GM18867 (cell line): ENCODE measurements around the gene GPA33.
"Not testable (repeated sequence)": the region's sequence is repeated elsewhere in the genome, so short reads cannot be mapped to it uniquely, and the experiment has no call there.

Experiments used
- ATAC-seq: cut with Tn5 transposase; IDR thresholded peaks from one replicate; pipeline ENCODE4 v1.9.1; 2021; ENCODE audit warnings: mild to moderate bottlenecking, moderate library complexity; ENCODE audit not compliant: unreplicated experiment

GPA33 gene

DNA sequence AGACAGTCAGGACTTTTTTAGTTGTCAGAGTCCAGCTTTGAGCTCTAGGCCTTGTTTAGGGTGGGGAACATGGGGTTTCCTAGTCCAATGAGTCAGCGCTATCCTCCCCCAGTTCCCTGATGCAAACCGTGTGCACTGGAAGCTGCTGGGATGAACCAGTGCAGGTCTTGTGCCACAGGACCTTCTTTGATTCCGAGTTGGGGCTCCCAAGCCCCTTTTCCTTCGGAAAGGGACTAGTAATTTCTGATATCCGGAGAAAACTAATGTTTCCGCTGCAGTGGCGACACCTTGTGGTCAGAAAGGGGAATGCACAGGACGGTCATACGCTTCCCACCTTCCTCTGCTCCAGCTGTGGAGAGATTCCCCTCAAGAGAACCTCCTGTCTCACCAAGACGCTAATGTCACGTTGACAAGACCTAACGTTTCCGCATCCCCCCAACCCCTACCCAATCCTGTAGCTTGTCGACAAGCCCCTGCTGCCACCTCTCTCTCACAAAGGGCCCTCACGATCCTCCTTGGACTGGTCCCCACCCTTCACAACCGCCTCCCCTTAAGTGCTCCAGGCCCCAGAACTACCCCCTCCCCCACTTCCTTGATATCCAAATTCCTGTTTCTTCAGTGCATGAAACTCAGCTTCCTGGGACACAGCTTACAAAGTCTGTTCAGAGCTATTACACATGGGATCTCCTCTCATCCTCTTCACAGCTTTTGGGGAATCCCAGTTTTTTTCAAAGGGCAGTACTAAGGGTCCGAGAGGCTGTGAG is 30.9 kb downstream of the GPA33 start:
- no peak for ATAC-seq

GRCh38 chr1:167057241-167057688 is 32.9 kb downstream of the GPA33 start:
- ATAC-seq = peak; percentile 76

DNA sequence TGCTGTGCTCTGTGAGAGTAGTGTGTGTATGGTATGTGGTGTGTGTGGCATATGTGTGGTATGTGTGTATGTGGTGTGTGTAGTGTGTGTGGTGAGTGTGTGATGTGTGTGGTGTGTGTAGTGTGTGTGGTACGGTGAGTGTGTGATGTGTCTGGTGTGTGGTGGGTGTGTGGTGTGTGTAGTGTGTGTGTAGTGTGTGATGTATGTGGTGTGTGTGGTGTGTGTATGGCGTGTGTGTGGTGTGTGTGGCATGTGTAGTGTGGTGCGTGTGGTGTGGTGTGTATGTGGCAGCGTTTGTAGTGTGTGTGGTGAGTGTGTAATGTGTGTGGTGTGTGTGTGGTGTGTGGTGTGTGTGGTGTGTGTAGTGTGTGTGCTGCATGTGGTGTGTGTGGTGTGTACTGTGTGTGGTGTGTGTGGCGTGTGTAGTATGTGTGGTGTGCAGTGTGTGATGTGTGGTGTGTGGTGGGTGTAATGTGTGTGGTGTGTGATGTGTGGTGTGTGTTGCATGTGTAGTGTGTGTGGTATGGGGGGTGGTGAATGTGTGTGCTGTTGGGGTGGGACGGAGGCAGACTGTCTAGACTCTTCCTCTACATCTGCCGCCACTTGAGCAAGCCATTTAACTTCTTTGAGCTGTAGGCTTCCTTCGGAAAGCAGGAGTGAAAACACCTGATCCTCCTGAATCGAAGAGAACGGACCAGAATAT is 33.5 kb downstream of the GPA33 start:
- ATAC-seq = peak; percentile 22

DNA sequence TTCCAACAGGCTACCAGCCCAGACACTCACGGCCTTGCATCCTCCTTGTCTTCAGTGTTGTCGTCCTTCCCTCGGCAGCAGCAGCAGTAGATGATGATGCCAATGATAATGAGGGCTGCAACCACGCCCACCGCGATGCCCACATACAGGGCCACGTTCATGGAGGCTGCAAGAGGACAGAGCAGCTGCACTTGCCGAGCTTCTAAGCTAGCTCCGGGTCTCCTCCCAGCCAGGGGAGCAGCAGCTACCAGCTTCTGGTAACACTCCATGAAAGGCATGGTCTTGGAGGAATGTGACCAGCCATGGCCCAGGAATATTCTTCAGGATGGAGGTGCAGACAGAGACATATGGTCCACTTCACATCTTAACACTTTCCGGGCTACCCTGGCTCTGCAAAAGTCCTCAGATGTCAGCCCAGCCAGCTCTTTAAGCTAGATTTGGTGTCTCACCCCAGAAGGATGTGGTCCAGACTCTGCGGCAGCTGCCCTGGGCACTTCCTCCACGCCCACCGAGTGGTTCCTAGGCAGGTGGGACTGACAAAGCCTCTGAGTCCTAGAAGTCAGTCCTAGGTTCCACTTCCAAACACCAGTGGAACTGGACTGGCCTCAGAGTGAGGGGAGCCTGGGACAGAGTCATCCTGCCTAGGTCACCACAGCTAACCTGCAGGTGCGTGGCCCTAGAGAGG is 35.1 kb downstream of the GPA33 start:
- no peak for ATAC-seq

DNA sequence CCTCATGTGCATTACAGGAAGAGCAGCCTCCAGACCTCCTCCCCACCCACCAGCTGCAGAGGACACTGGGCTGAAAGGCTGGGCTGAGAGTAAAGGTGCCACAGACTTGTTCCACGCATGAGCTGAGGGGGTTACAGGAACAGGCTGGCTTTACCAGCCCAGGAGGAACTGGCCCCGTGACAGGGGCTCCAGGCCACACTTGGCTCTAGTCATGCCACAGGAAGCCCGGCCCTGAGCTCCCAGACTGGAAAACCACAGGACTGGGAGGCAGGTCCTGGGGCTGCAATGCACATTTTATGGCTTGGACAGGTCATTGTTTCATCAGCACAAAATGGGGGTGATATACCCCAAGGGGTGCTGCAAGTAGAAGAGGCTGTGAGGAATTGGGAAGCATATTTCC is 35.6 kb downstream of the GPA33 start:
- ATAC-seq = no peak

DNA sequence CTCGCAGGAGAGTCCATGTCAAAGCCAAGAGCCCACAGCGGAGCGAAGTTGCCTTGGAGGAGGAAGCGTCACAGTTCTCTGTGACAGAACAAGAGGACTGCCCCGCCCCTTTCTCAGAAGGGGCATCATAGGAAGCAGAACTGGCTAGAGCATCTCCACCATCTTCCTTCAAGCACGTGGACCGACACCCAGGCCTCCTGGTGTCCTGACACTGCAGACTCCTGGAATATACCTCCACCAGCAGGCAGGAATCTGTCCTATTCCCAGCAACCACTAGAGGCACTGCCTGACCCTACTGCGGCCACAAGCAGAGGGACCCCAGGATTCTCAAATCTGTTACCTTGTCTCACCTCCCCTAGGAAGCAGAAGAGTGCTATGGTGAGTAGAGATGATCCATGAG is 37.8 kb downstream of the GPA33 start:
- ATAC-seq = no peak

- ATAC-seq = no peak
Observed at GRCh38 chr1:167051907-167052306, 38.3 kb downstream of the GPA33 start.

DNA sequence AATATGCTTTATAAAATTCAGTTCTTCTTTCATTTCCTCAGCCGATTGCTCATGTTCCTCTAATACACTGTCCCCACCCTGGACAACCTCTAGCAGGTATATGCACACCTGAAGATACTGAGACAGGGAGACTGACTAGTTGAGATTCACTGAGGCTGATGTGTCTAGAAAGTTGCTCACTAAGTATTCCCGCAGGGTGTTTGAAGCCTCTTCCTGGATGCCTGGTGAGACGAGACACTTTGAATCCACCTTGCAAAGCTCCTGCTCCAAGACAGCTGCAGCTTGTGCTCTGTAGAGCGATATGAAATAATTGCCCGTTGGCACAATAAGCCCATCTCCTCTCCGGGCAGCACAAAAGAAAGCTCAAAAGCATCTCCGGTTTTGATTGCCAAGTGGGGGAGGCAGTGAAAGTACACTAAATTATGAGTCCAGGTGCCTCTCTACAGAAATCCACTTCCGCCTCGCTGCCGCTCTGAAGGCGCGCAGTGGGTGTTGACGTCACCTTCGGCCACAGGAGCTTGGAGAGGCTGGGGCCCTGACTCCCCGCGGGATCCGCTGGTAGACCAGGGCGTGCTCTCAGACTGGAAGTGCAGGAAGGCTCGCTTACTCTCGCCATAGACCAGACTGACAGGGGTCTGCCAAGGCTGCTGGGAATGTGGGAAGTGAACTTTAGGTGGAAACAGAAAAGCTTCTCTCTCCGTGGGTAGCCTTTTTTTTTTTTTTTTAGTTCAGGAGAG is 46.3 kb downstream of the GPA33 start:
- peak; percentile 100 for ATAC-seq

DNA sequence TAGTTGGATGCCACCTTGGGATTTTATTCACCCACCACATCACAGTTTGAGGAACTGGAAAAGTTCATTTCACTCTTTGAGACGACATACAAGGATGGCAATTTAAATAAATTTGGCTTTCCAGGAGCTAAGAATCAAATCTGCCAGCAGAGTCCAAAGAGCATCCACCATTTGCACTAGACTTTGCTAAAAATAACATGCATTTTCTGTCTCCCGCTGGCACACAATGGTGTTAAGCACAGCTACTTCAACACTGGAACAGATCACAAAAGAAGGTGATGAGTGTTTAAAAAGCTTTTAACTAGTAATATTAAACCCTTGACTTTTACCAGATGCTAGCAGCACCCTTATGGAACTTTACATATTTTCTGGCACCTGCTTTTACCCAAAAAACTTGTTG is 56.5 kb downstream of the GPA33 start:
- ATAC-seq = no peak

- not testable (repeated sequence) for ATAC-seq
Observed at GRCh38 chr1:167029553-167029952, 60.6 kb downstream of the GPA33 start.

DNA sequence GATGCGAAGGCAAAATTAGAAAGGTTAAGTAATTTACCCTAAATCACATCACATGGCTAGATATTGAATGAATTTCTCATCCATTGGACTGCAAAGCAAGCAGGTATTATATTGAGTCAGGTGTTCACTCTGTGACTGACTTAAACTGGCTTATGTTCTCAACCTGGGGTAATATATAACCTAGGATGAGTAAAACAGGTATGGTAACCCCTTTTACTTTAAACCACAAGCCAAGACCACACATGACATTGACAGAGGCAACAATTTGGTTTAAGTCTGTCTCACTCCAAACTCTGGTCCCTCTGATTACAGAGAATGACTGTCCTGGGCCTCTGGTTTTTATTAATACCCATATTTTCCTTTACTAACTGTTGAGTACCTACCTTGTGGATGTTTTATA is 67.8 kb downstream of the GPA33 start:
- ATAC-seq = peak; percentile 55

GRCh38 chr1:167016100-167016750 is 74.0 kb downstream of the GPA33 start:
- ATAC-seq = no peak

- ATAC-seq = no peak
Observed at GRCh38 chr1:167013108-167013929, 76.9 kb downstream of the GPA33 start.

DNA sequence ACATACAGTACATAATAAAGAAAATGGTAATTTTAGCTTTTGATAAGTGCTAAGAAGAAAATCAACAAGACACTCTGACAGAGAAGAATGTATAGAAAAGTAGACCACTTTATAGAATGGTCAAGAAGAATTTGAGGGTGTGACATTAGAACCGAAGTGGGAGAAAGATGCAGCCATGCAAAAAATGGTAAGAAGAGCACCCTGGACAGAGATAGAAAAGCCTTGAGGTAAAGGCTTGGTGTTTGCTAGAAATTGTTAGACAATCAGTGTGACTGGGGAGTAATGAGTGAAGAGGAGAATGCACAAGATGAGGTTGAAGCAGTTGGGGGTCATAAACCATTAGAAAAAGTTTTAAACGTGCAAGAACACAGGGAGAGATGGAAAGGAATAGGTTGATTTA is 77.6 kb downstream of the GPA33 start:
- ATAC-seq = no peak

GRCh38 chr1:167011560-167012191 is 78.5 kb downstream of the GPA33 start:
- ATAC-seq = no peak

DNA sequence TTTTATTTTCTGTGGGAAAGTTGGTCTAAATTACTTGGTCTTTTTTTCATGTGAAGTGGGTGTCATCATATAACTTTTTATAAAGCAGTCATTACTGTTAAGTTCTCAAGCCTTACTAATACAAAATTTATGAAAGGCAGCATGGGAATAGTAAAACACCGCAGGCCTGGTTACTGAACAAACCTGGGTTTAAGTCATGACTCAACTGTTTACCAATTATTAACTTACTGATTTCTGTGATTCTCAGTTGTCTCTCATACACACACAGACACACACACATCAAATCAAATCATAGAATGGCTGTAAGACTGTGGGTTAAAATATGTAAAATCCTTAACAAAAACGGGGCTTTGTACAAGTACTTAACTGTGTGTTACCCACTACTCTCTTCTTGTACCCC is 86.5 kb downstream of the GPA33 start:
- ATAC-seq = no peak
